Skeletal muscle cell (primary cell): ENCODE results near the gene TTC21A.

ENCODE experiments used
- DNase-seq: peaks from one replicate; pipeline ENCODE4 v3.0.0-alpha.2; 2010; ENCODE audit warnings: low read depth
- H3K4me3 ChIP-seq: 2 replicates; pipeline ENCODE4 v1.5.1; 2011; ENCODE audit warnings: low read depth, mild to moderate bottlenecking, control low read depth, low read length, moderate library complexity

The TTC21A gene

GRCh38 chr3:39112535-39112934 is 5.1 kb downstream of the TTC21A start:
- no peak for DNase-seq
- H3K4me3 ChIP-seq = no peak overlapping the region

- DNase-seq = no peak
- no peak overlapping the region for H3K4me3 ChIP-seq
These were observed 5.8 kb downstream of the TTC21A start for GRCh38 chr3:39113291-39113690.

GRCh38 chr3:39114456-39114855 is 7.0 kb downstream of the TTC21A start:
- no peak for DNase-seq
- H3K4me3 ChIP-seq = no peak overlapping the region

GRCh38 chr3:39115870-39116269 is 8.4 kb downstream of the TTC21A start:
- H3K4me3 ChIP-seq = no peak overlapping the region
- no peak for DNase-seq

GRCh38 chr3:39118079-39118478 is 10.6 kb downstream of the TTC21A start:
- H3K4me3 ChIP-seq = no peak overlapping the region
- DNase-seq = no peak

GRCh38 chr3:39118931-39119660 is 11.6 kb downstream of the TTC21A start:
- no peak overlapping the region for H3K4me3 ChIP-seq
- no peak for DNase-seq

GRCh38 chr3:39121621-39122020 is 14.1 kb downstream of the TTC21A start:
- no peak for DNase-seq
- H3K4me3 ChIP-seq = no peak overlapping the region

GRCh38 chr3:39122813-39123212 is 15.3 kb downstream of the TTC21A start:
- H3K4me3 ChIP-seq = no peak overlapping the region
- no peak for DNase-seq

- no peak overlapping the region for H3K4me3 ChIP-seq
- no peak for DNase-seq
These were observed 17.7 kb downstream of the TTC21A start for GRCh38 chr3:39124876-39125840.

GRCh38 chr3:39125841-39126500 is 18.5 kb downstream of the TTC21A start:
- no peak overlapping the region for H3K4me3 ChIP-seq
- no peak for DNase-seq

GRCh38 chr3:39126532-39127071 is 19.1 kb downstream of the TTC21A start:
- no peak overlapping the region for H3K4me3 ChIP-seq
- no peak for DNase-seq

GRCh38 chr3:39127269-39127907 is 19.9 kb downstream of the TTC21A start:
- DNase-seq = no peak
- H3K4me3 ChIP-seq = no peak overlapping the region

GRCh38 chr3:39127908-39128304 is 20.4 kb downstream of the TTC21A start:
- no peak overlapping the region for H3K4me3 ChIP-seq
- no peak for DNase-seq

GRCh38 chr3:39128951-39129350 is 21.5 kb downstream of the TTC21A start:
- no peak for DNase-seq
- H3K4me3 ChIP-seq = no peak overlapping the region

GRCh38 chr3:39130026-39130425 is 22.5 kb downstream of the TTC21A start:
- no peak overlapping the region for H3K4me3 ChIP-seq
- DNase-seq = no peak

GRCh38 chr3:39130693-39131265 is 23.3 kb downstream of the TTC21A start:
- no peak for DNase-seq
- no peak overlapping the region for H3K4me3 ChIP-seq

- H3K4me3 ChIP-seq = no peak overlapping the region
- DNase-seq = no peak
These were observed 24.9 kb downstream of the TTC21A start for GRCh38 chr3:39132096-39133092.

GRCh38 chr3:39133093-39133490 is 25.6 kb downstream of the TTC21A start:
- no peak for DNase-seq

More at GRCh38 chr3:39133093-39133490, 25.6 kb downstream of the TTC21A start:
- H3K4me3 ChIP-seq = no peak overlapping the region
